ENCODE results near the gene ZSWIM3.

ZSWIM3 gene

GRCh38 chr20:45833030-45833882, 24.2 kb upstream of the ZSWIM3 start, which contains the start of gene SNX21:
Gene SNX21, plus strand, starts transcription at chr20:45833799. Its CDS starts 121 bp downstream, at chr20:45833920.
- no peak for DNase-seq (ENCODE audit: low spot score)

GRCh38 chr20:45833883-45834796, 23.3 kb upstream of the ZSWIM3 start:
- no peak for DNase-seq (ENCODE audit: low spot score)

- DNase-seq (ENCODE audit: low spot score) = no peak
Measured at GRCh38 chr20:45834797-45835161, 22.6 kb upstream of the ZSWIM3 start.

- DNase-seq (ENCODE audit: low spot score) = no peak
Measured at GRCh38 chr20:45835329-45835765, 22.1 kb upstream of the ZSWIM3 start.

- DNase-seq (ENCODE audit: low spot score) = peak; percentile 72
Measured at GRCh38 chr20:45835825-45836224, 21.6 kb upstream of the ZSWIM3 start.

GRCh38 chr20:45836841-45837240, 20.6 kb upstream of the ZSWIM3 start:
- DNase-seq (ENCODE audit: low spot score) = peak; percentile 28

- no peak for DNase-seq (ENCODE audit: low spot score)
Measured at GRCh38 chr20:45840700-45841198, 16.7 kb upstream of the ZSWIM3 start.

- DNase-seq (ENCODE audit: low spot score) = no peak
Measured at GRCh38 chr20:45841407-45842129, 15.8 kb upstream of the ZSWIM3 start.

- DNase-seq (ENCODE audit: low spot score) = no peak
Measured at GRCh38 chr20:45842169-45842812, 15.1 kb upstream of the ZSWIM3 start.

- no peak for DNase-seq (ENCODE audit: low spot score)
Measured at GRCh38 chr20:45843506-45843905, 13.9 kb upstream of the ZSWIM3 start.

- DNase-seq (ENCODE audit: low spot score) = no peak
Measured at GRCh38 chr20:45845452-45845851, 12.0 kb upstream of the ZSWIM3 start.

- DNase-seq (ENCODE audit: low spot score) = no peak
Measured at GRCh38 chr20:45848421-45848820, 9.0 kb upstream of the ZSWIM3 start.

GRCh38 chr20:45848969-45849582, 8.3 kb upstream of the ZSWIM3 start:
- no peak for DNase-seq (ENCODE audit: low spot score)

GRCh38 chr20:45850238-45850637, 7.2 kb upstream of the ZSWIM3 start:
- no peak for DNase-seq (ENCODE audit: low spot score)

- peak; percentile 83 for DNase-seq (ENCODE audit: low spot score)
Measured at GRCh38 chr20:45850926-45851325, 6.5 kb upstream of the ZSWIM3 start.

GRCh38 chr20:45851501-45851900, 5.9 kb upstream of the ZSWIM3 start:
- DNase-seq (ENCODE audit: low spot score) = no peak

GRCh38 chr20:45852326-45852725, 5.1 kb upstream of the ZSWIM3 start:
- DNase-seq (ENCODE audit: low spot score) = no peak

GRCh38 chr20:45853484-45853883, 3.9 kb upstream of the ZSWIM3 start:
- no peak for DNase-seq (ENCODE audit: low spot score)

GRCh38 chr20:45857882-45858216, 435 bp downstream of the ZSWIM3 start:
- DNase-seq (ENCODE audit: low spot score) = no peak

- no peak for DNase-seq (ENCODE audit: low spot score)
Measured at GRCh38 chr20:45859916-45860315, 2.5 kb downstream of the ZSWIM3 start.

GRCh38 chr20:45860560-45861220, 3.3 kb downstream of the ZSWIM3 start:
- no peak for DNase-seq (ENCODE audit: low spot score)
